Small intestine (tissue), 7 donors: ENCODE measurements around the gene B9D1. TPM values are rescaled to one million over a fixed set of nuclear protein-coding genes. Genes with fewer than 3 reads are reported as not detected.
A peak's percentile ranks its signal among the peaks of the same experiment; 100 is the strongest.

Experiments used
- DNase-seq, 2 donors: peaks; one replicate each; pipeline versions ENCODE4 v3.0.0 to v3.0.0-alpha.2; 2013
- FAIRE-seq: peaks from 2 replicates; lab custom pipeline; 2012; peaks lifted over from hg19 to GRCh38; lab: Jason Lieb, UNC
- H3K27ac ChIP-seq, 3 donors: one replicate each; pipeline ENCODE4 v1.5.1; 2013; ENCODE audit warnings: low read length in 2 of 3, mild to moderate bottlenecking in 2 of 3, control low read depth in 1 of 3, inconsistent platforms in 1 of 3, low read depth in 1 of 3, moderate library complexity in 1 of 3
- H3K27me3 ChIP-seq, 3 donors: one replicate each; pipeline ENCODE4 v1.6.1; 2013; ENCODE audit warnings: low read length in 3 of 3, inconsistent platforms in 1 of 3; ENCODE audit not compliant: control insufficient read depth in 3 of 3, insufficient read depth in 3 of 3
- H3K36me3 ChIP-seq, 3 donors: one replicate each; pipeline ENCODE4 v1.6.1; 2013; ENCODE audit warnings: low read length in 3 of 3, inconsistent platforms in 1 of 3, low read depth in 1 of 3, mild to moderate bottlenecking in 1 of 3, moderate library complexity in 1 of 3; ENCODE audit not compliant: control insufficient read depth in 3 of 3, insufficient read depth in 2 of 3
- H3K4me1 ChIP-seq, 3 donors: one replicate each; pipeline ENCODE4 v1.6.1; 2013; ENCODE audit warnings: low read length in 2 of 3, inconsistent platforms in 1 of 3, low read depth in 1 of 3, mild to moderate bottlenecking in 1 of 3, moderate library complexity in 1 of 3; ENCODE audit not compliant: control insufficient read depth in 3 of 3, insufficient read depth in 2 of 3
- H3K4me3 ChIP-seq, 3 donors: one replicate each; pipeline ENCODE4 v1.5.1; 2013; ENCODE audit warnings: low read length in 3 of 3, control low read depth in 1 of 3, inconsistent platforms in 1 of 3, low read depth in 1 of 3, mild to moderate bottlenecking in 1 of 3, moderate library complexity in 1 of 3
- H3K9me3 ChIP-seq, 2 donors: one replicate each; pipeline ENCODE4 v1.6.1; 2013; ENCODE audit warnings: low read depth in 1 of 2, low read length in 1 of 2; ENCODE audit not compliant: control insufficient read depth in 2 of 2, insufficient read depth in 1 of 2
- WGBS, 3 donors: extraction: QIAGEN DNeasy Blood & Tissue Kit; methylation state at CpG; one replicate each; pipeline ENCODE4 v1.1.7; 2013; 5-methylcytosine and 5-hydroxymethylcytosine counted together
- polyA plus RNA-seq, 4 donors: library from polyadenylated mRNA; stranded (reverse) in 3 of 4; unstranded in 1 of 4; fragments of 200-250 nt in 3 of 4; fragments of 120-200 nt in 1 of 4; gene quantifications; one replicate each; pipeline versions ENCODE4 v1.2.1 to v1.2.3, GENCODE V29; 2013
- donor health status: healthy with polysubstance abuse.
- donor health status: control.
- donor health status: control.
- donor health status: Bipolar disorder and iron deficiency.
- donor health status: healthy.

The B9D1 gene
- polyA plus RNA-seq, 4 donors = 2.2 to 18.1 (median 12.9) TPM

DNA sequence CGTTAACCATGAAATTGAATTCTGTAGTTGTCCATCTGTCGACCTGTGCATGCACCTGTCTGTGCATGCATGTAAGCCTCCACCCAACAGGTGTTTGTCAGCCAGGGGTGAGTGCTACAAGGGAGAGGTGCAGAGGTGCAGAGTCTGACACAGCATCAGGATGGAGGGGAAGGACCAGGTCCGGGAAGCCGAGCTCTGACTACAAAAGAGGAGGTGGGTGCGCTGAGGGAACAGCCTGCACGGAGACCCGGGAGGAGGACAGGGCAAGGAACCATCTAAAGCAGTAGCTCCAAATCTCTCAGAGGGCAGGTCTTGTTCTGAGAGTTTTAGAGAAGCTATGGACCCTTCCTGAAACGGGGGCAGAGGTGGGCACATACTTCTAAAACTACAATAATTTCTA is 54.1 kb downstream of the B9D1 start:
- Histone ChIP-seq H3K36me3 (peaks cover 0 to 51% (median 0%) of the 10 kb centered on the region in 3 donors), H3K27me3 (no peaks in the 10 kb centered on the region), H3K9me3 (no peaks in the 10 kb centered on the region), H3K4me1 (peaks cover 0 to 18% (median 4%) of the 10 kb centered on the region in 3 donors), H3K4me3 (no peak overlapping the region), H3K27ac (no peak overlapping the region)
- no peak for DNase-seq
- no peak for FAIRE-seq
- 79 to 89% (median 86%) methylated on average over 8 of the region's 8 CpGs for WGBS, 3 donors

DNA sequence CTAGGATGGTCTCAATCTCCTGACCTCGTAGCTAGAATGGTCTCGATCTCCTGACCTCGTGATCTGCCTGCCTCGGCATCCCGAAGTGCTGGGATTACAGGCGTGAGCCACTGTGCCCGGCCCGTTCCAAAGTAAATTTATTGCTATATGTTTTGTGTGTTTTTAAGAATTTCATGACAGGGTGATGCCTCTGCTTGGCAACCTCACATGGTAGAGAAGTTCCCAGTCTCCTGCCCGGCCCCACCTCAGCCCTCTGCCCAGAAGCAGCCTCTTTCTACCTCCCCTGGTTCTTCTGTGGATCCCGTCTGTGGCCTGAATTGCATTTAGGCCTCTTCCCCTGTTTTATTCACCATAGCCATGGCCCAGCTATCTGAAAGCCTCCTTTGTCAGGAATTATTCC is 55.0 kb downstream of the B9D1 start:
- FAIRE-seq (no peak), DNase-seq (no peak)
- H3K36me3 ChIP-seq = peaks cover 0 to 48% (median 0%) of the 10 kb centered on the region in 3 donors
- 92 to 97% (median 95%) methylated on average over 10 of the region's 10 CpGs for WGBS, 3 donors
- H3K4me3 ChIP-seq = no peak overlapping the region
- no peaks in the 10 kb centered on the region for H3K27me3 ChIP-seq
- H3K4me1 ChIP-seq = peaks cover 0 to 18% (median 4%) of the 10 kb centered on the region in 3 donors
- H3K9me3 ChIP-seq = no peaks in the 10 kb centered on the region
- H3K27ac ChIP-seq = no peak overlapping the region

DNA sequence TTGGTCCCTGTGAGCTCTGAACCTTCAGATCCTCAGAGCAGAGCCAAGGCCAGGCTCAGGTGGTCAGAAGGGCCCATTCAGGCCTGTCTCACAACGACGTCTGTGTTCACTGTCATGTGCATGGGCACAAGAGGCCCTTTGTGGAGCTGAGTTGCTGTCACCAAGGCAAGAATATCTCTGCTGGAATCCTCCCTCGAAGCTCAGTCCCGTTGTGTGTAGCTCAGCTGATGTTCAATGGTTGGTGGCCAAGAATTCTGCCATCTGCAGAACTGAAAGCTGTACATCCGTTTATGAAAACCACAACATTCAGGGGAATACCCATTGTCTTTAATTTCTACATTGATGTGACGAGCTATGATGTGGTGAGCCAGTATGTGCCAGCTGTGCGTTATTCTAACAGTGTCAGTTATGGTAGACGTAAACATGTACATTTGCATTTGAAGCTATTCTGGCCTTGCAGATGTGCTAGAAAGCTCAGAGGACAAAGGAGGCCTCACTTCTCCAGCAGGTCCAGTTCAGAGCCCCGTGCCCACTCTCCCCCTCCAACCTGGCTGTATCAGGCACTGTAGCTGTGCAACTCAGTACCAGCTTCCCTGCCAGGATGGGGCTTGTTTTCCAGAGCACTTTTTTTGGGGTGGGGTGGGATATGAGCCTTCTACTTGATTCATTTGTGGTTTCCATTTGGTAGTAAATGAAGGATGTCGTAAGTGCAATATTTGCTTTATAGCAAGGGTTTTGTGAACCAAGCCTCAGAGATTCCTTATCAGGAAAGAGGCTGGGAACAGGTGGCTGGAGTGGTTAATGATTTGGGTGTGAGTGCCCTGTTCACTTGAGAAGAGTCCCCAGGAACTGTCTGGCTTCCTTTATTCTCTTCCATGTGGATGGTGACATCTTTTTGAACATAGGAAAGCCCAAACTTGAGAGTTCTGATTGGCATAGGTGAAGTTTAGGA is 56.1 kb downstream of the B9D1 start:
- H3K27me3 ChIP-seq = no peaks in the 10 kb centered on the region
- WGBS, 3 donors = 53 to 58% (median 54%) methylated on average over 10 of the region's 10 CpGs
- FAIRE-seq = no peak
- H3K4me3 ChIP-seq = no peak overlapping the region
- DNase-seq = peak; percentile 28 to 34
- peak overlapping the region in 1 of 3 donors; percentile 71 for H3K27ac ChIP-seq
- H3K36me3 ChIP-seq = peaks cover 0 to 46% (median 0%) of the 10 kb centered on the region in 3 donors
- H3K4me1 ChIP-seq = peaks cover 0 to 18% (median 4%) of the 10 kb centered on the region in 3 donors
- H3K9me3 ChIP-seq = no peaks in the 10 kb centered on the region

DNA sequence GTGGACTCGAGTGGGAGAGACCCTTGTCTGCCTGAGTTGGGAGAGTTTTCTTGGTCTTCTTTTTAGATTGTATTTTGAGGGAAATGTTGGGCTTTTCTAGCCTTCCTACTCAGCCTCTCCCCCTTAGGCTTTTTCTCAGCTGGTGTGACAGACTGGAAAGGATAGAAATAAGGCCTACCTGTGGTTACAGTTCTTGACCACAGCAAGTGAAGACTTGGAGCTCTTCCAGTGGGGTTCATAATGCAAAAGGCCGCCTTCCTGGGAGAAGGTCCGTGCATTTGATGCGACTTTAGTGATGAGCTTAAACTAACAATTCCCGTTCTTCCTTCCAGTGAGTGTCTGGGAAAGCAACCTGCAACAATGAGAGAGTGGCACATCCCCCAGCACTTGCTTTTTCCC is 56.8 kb downstream of the B9D1 start:
- FAIRE-seq (no peak), DNase-seq (no peak)
- Histone ChIP-seq H3K9me3 (no peaks in the 10 kb centered on the region), H3K4me1 (peaks cover 0 to 18% (median 4%) of the 10 kb centered on the region in 3 donors), H3K36me3 (peaks cover 0 to 48% (median 0%) of the 10 kb centered on the region in 3 donors), H3K27ac (peak overlapping the region in 1 of 3 donors; percentile 47), H3K4me3 (no peak overlapping the region), H3K27me3 (no peaks in the 10 kb centered on the region)
- 91 to 96% (median 95%) methylated on average over 5 of the region's 5 CpGs for WGBS, 3 donors

DNA sequence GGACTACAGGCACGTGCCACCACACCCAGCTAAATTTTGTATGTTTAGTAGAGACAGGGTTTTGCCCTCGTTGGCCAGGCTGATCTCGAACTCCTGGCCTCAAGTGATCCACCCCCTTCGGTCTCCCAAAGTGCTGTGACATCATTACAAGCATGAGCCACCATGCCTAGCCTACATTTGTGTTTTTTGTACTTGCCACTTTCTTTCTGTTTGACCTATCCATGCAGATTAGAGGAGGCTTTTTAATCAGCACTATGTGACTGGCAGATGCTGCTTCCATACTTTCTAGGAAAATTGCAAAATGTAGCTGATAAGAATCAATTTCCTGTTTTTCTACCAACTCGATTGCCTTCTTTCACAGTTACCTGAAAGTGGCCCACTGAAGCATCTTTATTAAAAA is 57.3 kb downstream of the B9D1 start:
- no peak for DNase-seq
- Histone ChIP-seq H3K27ac (peak overlapping the region in 1 of 3 donors; percentile 47), H3K27me3 (no peaks in the 10 kb centered on the region), H3K9me3 (no peaks in the 10 kb centered on the region), H3K36me3 (peaks cover 0 to 51% (median 0%) of the 10 kb centered on the region in 3 donors), H3K4me3 (no peak overlapping the region), H3K4me1 (peaks cover 0 to 18% (median 4%) of the 10 kb centered on the region in 3 donors)
- no peak for FAIRE-seq
- WGBS, 3 donors = 80 to 83% (median 80%) methylated on average over 5 of the region's 5 CpGs

DNA sequence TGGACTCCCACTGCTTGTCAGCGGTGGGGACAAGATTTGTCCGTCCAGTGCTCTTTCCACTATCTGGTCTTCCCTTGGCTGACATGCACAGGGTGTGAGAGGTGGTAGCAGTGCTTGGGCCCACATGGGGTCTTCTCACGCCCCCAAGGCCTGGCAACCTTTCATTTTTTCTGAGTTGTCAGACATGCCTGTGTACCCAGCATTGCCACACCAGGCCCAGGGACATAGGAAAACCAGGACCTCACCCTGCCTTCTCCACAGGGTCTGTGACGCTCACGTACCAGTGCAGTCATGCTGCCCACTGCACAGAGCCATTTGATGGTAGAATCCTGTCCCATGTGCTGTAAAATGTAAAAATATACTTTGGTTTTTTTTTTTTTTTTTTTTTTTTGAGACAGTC is 57.8 kb downstream of the B9D1 start:
- WGBS, 3 donors = 94 to 98% (median 96%) methylated on average over 5 of the region's 5 CpGs
- Histone ChIP-seq H3K4me3 (no peak overlapping the region), H3K9me3 (no peaks in the 10 kb centered on the region), H3K36me3 (peaks cover 0 to 46% (median 0%) of the 10 kb centered on the region in 3 donors), H3K27me3 (no peaks in the 10 kb centered on the region), H3K27ac (peak overlapping the region in 1 of 3 donors; percentile 18), H3K4me1 (peaks cover 0 to 18% (median 4%) of the 10 kb centered on the region in 3 donors)
- no peak for FAIRE-seq
- no peak for DNase-seq

DNA sequence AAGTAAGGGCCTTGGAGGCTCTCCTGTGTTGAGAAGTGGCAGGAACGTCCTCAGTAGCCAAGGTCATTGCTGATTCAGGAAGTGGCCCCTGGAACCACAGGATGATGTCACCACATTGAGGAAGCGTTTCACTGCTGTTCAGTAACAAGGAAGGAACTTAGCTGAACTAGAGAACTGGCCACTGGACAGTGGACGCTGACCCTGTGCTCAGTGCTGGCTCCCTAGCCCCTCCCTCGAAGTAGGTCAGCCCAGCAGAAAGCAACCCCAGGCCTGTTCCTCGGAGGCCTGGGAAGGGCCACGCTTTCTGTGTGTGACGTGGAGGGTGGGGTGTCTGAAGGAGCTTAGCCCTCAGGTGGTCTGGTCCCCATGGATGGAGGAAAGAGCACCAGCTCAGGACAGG is 58.3 kb downstream of the B9D1 start:
- 62 to 75% (median 67%) methylated on average over 7 of the region's 7 CpGs for WGBS, 3 donors
- Histone ChIP-seq H3K4me3 (no peak overlapping the region), H3K9me3 (no peaks in the 10 kb centered on the region), H3K27me3 (no peaks in the 10 kb centered on the region), H3K27ac (peak overlapping the region in 2 of 3 donors; percentile 18 to 44), H3K36me3 (peaks cover 0 to 45% (median 0%) of the 10 kb centered on the region in 3 donors), H3K4me1 (peaks cover 0 to 18% (median 4%) of the 10 kb centered on the region in 3 donors)
- peak; percentile 53 to 57 for DNase-seq
- no peak for FAIRE-seq

DNA sequence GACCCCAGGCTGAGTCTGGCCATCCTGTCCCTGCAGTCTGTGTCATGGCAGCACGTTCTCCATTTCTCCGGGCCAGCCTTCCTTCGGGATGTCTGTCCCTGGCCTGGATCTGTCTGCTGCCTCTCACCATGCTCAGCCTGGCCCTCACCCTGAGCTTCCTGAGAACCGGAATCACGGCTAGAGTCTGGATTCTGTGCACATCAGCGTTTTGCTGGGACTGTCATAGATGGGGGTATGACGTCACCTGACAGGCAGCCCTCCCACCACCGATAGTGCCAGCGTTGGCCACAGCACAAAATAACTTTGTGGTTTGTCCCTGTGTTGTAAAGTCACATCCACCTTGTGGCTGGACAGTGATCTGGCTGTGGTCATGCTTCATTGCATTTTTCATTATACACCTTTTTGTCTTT is 59.2 kb downstream of the B9D1 start:
- Histone ChIP-seq H3K4me1 (peaks cover 0 to 13% (median 4%) of the 10 kb centered on the region in 3 donors), H3K27me3 (no peaks in the 10 kb centered on the region), H3K4me3 (no peak overlapping the region), H3K27ac (peak overlapping the region in 1 of 3 donors; percentile 33), H3K36me3 (peaks cover 0 to 43% (median 0%) of the 10 kb centered on the region in 3 donors), H3K9me3 (no peaks in the 10 kb centered on the region)
- FAIRE-seq = no peak
- 84 to 94% (median 85%) methylated on average over 9 of the region's 9 CpGs for WGBS, 3 donors
- DNase-seq = no peak
